NCI-H524 treated with DMSO at 0.1 percent for 48 hours (cell line): Measurements from ENCODE around the gene ADNP2.

Experiments
- DNase-seq: peaks from one replicate; lab custom pipeline; 2025; lab: John Stamatoyannopoulos, UW

ADNP2 gene

DNA sequence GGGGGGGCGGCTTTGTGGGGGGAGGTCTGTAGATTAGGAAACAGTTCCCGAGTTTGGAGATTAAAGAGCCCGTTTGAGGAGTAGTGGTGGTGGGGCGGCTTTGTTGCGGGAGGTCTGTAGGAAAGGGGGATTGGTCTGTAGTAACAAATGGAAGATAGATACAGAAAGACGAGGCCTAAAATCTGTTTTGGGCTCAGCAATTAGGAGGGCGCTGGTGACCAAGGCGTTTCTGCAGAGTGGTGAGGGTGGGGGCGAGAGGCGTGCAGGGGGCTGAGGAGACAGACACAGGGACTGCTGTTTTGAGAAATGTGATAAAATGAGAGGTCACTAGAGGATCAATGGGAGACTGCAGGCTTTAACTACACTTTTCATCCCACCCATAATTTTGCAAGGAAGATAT is 1.6 kb upstream of the ADNP2 start:
- no peak for DNase-seq

GRCh38 chr18:80108121-80108536 is 933 bp upstream of the ADNP2 start:
- DNase-seq: no peak

DNA sequence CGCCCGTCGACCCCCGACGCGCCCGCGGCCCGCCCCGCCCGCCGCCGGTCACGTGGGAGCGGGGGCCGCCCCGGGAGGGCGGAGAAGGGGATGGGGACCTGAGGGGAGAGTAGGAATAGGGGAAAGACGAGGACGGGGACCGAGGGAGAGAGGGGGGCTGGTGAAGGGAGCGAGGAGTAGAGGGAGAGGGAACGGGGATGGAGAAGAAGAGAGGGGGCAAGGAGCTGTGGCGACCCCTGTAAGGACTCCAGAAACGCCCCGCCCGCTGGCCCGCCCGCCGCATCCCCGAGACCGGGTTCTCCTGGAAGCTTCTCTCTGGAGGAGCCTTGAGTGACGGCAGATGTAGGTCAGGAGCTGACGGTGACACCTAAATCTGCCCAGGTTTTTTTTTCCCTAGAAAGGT is 615 bp downstream of the ADNP2 start:
- DNase-seq: no peak

DNA sequence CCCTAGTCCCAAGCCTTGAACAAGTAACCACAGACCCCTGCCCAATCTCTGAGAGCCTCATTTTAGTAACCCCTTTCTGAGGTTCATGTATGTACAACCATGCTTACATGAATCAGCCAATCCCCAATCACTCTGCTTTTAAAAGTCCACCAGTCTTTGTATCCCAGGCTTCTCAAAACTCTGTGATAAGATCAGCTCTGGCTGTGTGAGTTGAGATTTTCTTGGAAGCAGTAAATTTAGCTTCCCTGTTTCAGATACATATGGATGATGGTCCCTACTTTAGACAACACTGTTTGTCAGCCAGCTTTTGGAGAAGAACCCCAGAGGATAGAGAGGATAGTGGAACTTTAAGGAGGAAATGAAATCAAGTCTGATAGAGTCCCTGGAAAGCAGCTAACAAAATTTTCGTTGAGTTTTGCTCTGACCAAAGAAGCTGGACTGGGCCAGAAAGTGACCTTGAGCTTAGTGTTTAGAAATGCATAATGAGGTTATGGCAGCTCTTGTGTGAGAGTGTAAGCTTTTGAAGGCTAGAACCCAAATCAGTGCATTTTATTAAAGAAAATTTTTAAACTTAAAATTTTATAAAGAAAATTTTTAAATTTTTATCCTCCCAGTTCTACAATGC is 3.7 kb downstream of the ADNP2 start:
- DNase-seq: no peak

- DNase-seq: no peak
Observed at GRCh38 chr18:80115035-80115434, 6.0 kb downstream of the ADNP2 start.

DNA sequence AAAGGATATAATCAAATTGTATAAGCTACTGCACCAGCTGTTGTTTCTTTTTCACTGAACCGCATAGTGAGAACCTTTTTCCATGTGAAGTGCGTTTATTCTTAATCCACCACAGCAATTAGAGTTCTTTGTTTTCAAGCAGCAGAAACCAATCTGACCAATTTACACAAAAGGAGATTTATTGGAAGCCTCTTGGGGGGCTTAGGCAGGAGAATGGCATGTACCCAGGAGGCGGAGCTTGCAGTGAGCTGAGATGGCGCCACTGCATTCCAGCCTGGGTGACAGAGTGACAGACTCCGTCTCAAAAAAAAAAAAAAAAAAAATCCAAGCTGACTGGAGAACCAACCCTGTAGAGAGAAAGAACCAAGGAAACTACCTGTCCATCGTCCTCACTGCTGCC is 10.0 kb downstream of the ADNP2 start:
- no peak for DNase-seq

- no peak for DNase-seq
Observed at GRCh38 chr18:80120932-80121331, 11.9 kb downstream of the ADNP2 start.

DNA sequence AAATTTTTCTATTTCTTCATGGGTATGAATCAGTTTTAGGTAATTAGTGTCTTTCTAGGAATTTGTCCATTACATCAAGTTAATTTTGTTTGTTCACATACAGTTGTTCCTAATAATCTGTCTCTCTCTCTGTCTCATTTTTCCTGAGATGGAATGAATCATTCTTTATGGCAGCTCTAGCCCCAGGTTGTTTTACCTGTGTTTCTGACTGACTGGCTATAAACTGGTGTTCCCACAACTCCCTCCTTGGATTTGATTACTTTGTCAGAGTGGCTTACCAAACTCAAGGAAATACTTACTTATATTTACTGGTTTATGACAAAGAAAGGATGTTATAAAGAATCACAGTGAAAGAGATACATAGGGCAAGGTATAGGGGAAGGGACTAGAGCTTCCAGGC is 15.1 kb downstream of the ADNP2 start:
- no peak for DNase-seq

GRCh38 chr18:80126797-80127196 is 17.7 kb downstream of the ADNP2 start:
- no peak for DNase-seq

DNA sequence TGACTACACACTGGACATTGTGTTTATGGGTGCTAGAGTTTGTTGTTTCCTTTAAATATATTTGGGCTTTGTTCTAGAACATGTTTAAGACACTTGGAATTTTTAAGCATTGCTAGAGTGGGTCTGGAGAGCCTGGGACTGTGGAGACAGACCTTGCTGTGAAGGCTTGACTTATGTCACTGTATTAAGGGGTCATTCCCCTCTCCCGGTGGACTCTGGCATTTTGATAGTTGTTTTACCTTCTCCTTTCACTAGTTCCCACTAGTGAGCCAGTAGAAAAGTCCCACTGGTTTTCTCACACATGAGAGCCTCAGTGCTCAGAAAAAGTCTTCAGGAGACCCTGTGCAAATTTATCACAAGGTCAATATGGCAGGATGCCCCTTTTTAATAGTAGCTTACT is 18.6 kb downstream of the ADNP2 start:
- no peak for DNase-seq

DNA sequence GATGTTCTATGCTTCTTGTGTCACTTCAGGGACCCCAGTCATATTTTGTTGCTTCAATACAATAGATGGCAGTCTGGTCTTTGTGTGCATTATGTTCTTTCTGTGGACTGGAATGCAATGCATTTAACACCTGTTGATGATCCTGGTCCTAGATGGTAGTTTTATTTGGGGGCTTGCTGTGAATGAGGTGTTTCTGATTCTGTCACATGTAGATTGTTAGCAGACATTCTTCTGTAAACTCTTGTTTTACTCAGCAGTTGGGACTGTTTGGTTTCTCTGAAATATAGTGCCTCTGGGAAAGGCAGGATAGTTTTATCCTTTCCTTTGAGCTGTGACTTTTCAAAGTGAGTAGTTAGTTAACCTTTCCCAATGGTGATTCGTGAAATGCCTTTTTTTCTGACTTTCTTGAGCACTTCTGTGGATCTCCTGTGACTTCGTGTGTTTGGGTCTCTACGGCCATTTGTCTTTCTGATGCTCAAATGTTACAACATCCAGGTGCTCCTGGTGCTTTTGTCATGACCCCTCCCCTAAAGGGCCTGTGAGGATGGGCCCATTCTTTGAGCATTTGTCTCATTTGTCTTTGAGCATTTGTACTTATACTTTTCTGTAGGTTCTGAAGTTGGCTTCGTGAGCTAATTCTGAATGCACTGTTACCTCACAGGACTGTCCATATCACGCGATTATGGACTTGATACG is 20.8 kb downstream of the ADNP2 start:
- no peak for DNase-seq

DNA sequence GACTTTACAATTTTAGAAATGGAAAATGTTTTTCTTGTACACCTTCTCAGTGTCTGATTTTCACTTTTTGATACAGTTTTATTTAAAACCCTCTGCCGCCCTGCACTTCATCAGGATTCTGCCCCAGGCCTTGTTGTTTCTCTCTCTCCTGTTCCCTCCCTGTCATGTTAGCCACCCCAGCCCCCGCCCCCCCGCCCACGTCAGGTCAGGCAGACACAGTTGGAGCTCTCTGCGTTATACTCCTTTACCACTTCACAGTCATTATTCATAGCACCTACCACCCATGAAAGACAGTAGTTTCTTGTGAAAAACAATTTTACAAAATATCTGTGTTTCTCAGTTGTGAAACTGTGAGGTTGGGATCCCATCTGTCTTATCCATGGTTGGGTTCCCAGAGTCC is 21.5 kb downstream of the ADNP2 start:
- DNase-seq: no peak

DNA sequence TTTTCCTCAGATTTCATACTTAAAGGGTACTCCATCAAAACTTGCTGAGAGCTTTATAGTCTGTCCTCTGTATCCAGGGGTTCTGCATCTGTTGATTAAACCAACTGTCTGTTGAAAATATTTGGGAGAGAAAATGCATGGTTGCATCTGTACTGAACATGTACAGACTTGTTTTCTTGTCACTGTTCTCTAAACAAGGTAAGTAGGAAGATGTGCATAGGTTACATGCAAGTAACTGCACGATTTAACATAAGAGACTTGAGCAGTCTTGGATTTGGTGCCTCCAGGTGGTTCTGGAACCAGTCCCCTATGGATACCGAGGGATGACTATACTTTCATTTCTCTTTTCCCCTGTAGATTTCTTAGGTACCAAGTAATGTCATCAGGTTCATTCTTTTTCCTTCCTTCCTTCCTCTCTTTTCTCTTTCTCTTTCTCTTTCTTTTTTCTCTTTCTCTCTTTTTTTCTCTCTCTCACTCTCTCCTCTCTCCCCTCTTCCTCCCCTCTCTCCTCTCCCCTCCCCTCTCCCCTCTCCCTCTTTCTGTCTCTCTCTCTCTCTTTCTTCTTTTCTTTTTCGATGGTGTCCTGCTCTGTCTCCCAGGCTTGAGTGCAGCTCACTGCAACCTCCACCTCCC is 23.2 kb downstream of the ADNP2 start:
- DNase-seq: no peak

- DNase-seq: no peak
Observed at GRCh38 chr18:80133124-80133523, 24.1 kb downstream of the ADNP2 start.

GRCh38 chr18:80135136-80135535 is 26.1 kb downstream of the ADNP2 start:
- DNase-seq: no peak

DNA sequence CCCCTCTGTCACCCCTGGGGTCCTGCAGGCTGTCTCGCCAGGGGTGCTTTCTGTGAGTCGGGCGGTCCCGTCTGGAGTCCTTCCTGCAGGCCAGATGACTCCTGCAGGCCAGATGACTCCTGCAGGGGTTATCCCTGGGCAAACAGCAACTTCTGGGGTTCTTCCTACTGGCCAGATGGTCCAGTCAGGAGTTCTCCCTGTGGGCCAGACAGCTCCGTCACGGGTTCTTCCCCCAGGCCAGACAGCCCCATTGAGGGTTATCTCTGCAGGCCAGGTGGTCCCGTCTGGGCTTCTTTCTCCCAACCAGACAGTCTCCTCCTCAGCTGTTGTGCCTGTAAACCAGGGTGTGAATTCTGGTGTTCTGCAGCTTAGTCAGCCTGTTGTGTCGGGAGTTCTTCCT is 27.6 kb downstream of the ADNP2 start:
- no peak for DNase-seq

DNA sequence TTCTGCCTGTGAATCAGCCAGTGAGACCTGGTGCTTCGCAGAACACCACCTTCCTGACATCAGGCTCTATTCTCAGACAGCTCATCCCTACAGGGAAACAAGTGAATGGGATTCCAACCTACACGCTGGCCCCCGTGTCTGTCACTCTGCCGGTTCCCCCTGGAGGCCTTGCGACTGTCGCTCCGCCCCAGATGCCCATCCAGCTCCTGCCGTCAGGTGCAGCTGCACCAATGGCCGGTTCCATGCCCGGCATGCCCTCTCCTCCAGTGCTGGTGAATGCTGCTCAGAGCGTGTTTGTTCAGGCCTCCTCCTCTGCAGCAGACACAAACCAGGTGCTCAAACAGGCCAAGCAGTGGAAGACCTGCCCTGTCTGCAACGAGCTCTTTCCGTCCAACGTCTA is 28.1 kb downstream of the ADNP2 start:
- DNase-seq: no peak

DNA sequence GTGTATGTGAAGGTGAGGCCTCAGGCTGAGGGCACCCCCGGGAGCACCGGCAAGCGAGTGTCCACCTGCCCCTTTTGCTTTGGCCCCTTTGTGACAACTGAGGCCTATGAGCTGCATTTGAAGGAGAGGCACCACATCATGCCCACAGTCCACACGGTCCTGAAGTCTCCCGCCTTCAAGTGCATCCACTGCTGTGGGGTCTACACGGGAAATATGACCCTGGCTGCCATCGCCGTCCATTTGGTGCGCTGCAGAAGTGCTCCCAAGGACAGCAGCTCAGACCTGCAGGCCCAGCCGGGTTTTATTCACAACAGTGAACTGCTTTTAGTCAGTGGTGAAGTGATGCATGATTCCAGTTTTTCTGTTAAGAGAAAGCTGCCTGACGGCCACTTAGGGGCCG is 28.9 kb downstream of the ADNP2 start:
- no peak for DNase-seq

DNA sequence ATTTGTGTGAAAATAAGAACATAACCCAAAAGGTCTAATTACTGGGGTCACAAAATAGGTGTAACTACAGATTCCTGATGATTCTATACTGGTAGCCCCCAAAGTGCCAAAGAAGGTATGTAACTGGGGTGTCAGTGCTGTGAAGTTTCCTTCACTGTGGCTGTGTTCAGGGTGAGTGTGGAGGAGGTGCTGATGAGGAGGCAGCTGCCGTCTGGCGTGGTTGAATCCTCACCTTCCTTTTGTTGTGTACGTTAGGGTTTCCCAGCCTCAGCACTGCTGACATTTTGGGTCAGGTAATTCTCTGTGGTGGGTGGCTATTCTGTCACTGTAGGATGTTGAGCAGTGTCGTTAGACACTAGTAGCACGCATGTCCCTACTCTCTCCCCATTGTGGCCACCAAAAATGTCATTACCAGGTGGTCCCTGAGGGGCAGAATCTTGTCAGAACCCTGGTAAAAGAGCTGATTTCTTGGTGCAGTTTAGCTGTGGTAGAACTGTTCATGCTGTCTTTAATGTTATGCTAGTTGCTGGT is 31.5 kb downstream of the ADNP2 start:
- no peak for DNase-seq

DNA sequence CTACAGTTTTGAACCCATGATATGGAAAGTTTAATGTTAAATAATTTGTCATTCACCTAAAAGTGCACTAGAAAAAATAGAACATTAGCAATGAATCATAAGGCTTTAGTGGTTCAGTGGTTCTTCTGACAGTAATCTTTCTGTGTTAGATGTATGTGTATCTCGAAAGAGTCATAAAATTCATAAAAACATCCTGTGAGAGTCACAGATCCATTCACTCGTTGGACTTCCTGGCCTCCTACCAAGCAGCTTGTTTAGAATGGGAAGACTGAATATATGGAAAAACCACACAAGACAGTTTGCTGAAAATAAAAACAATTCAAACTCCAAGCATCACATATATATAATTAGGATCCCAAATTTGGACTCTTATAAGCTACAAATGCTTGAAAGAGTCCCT is 34.8 kb downstream of the ADNP2 start:
- DNase-seq: no peak

- no peak for DNase-seq
Observed at GRCh38 chr18:80145196-80145804, 36.2 kb downstream of the ADNP2 start.

DNA sequence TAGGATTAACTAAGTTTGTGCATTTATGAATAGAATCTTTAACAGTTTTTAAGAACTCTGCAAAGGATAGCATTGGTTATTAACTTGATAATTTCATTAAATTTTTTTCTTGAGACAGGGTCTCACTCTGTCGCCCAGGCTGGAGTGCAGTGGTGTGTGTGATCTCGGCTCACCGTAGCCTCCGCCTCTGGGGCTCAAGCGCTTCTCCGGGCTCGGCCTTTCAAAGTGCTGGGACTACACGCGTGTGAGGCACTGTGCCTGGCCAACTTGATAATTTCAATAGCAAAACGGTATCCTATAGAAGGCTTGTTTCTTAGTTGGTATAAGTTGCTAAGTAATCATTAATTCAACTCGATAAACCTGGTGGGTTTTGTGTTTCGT is 38.0 kb downstream of the ADNP2 start:
- DNase-seq: no peak
